Stimulated activated CD8-positive, alpha-beta memory T cell treated with anti-CD3 and anti-CD28 coated beads, Interleukin-12 subunit alpha, Interleukin-12 subunit beta, amount 100 ng/mL, for 1 hour (primary cell): ENCODE results near the gene DPRX.

Source experiments
- DNase-seq: peaks from one replicate; pipeline ENCODE4 v3.0.0-alpha.2; 2020; ENCODE audit warnings: low read depth

DPRX gene, protein sequence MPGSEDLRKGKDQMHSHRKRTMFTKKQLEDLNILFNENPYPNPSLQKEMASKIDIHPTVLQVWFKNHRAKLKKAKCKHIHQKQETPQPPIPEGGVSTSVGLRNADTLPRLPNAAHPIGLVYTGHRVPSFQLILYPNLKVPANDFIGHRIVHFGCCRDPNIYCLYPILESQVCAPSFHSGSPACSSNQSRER

DNA sequence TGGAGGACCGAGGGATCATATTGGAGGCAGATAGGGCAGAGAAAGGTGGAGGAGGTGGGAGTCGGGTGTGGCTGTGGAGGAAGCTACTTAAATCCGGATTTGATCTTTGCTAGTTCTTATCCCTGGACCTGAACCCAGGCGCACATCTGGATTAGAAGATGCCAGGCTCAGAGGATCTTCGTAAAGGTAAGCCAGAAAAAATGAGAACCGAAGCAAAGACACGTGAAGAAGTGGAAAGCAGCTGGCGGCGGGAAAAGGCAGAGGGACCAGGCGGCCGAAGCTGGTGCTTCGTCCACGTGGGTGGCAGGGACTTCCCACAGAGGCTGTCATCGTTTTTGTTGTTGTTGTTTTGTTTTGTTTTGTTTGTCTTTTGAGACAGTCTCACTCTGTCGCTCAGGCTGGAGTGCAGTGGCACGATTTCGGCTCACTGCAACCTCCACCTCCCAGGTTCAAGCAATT is at the start of gene DPRX:
TSS of gene DPRX (plus strand) at position 51 of the 459 bp plus-strand sequence. CDS start at position 159, 108 bp downstream.
- no peak for DNase-seq

DNA sequence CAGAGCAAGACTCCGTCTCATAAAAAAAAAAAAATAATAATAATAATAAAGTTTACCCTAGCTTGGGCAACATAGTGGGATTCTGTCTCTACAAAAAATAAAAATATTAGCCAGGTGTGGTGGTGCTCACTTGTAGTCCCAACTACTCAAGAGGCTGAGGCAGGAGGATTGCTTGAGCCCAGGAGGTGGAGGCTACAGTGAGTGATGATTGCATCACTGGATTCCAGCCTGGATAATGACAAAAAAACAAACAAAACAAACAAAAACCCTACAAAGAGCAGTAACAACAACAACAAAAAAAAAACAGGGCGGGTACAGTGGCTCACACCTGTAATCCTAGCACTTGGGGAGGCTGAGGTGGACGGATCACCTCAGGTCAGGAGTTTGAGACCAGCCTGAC is 48.6 kb upstream of the DPRX start:
- no peak for DNase-seq

DNA sequence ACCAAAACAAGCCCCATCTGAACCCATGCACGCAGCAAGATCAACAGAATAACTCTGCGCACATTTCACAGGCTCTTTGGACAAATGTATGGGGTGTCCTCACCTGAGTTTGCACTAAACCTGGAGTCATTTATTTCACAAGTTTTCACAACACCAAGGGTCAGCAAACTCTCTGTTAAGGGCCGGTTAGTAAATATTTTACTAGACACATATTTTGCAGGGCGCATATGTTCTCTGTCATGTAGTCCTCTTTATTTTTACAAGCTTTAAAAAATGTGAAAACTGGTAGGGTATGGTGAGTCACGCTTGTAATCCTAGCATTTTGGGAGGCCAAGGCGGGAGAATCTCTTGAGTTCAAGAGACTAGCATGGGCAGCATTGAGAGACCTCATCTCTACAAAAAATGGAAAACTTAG is 45.5 kb upstream of the DPRX start:
- no peak for DNase-seq

DNA sequence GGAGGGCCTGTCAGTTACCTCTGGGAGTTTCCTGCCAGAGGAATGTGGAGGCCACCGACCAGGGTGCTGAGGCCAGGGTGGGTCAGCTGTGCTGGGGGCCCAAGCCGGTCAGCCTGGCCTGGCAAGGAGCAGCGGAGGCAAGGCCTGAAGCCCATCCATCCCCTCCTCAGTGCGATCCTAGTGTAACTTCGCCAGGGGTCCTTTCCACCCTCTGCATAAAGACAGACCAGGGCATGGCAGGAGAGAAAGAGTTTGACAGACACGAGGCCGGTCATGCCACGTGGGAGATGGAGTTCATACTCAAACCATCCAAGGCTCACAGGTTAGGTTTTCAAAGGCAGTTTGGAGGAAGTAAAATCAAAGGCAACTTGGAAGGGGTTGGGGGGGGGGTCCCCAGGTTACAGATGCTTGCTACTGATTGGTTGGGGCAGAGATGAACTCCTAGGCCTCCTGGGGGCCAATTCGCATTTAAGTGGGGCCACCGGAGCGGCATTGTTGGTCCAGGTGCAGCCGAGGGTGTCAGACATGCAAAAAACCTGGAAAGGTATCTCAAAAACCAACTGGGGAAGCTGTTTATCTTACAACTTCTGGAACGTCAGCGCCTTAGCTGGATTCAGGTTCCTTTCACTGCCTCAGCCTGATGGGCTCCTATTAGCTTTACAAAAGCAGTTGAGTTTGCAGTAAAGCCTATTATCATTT is 36.8 kb upstream of the DPRX start:
- no peak for DNase-seq

DNA sequence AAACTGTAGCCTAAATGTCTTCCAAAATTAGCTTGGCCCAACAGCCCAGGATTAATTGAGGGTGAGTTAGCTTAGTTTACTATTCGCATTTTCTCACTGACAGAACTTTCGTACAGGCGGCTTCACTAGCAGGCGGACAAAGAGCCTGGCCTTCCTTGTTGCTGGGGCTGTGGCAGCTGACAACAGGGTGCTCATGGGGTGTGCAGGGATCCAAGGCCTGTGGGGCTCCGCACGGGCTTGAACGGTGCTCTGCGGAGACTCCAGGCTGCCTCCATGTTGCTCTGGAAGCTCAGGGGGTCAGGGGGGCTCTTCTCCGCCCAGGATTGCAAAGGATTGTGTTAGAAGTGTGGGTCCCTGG is 36.3 kb upstream of the DPRX start:
- DNase-seq = no peak

DNA sequence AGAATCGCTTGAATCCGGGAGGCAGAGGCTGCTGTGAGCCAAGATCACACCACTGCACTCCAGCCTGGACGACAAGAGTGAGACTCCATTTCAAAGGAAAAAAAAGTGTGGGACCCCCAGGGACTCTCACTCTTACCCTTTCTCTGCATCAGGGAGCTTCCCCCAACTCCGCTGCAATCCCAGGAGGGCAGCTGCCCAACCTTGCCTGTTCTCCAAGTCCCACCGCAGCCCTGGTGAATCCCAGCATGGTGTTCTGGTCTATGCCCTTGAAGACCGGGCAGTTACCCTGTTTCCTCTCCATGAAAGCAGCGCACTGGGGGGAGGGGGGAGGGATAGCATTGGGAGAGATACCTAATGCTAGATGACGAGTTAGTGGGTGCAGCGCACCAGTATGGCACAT is 35.7 kb upstream of the DPRX start:
- DNase-seq = no peak

DNA sequence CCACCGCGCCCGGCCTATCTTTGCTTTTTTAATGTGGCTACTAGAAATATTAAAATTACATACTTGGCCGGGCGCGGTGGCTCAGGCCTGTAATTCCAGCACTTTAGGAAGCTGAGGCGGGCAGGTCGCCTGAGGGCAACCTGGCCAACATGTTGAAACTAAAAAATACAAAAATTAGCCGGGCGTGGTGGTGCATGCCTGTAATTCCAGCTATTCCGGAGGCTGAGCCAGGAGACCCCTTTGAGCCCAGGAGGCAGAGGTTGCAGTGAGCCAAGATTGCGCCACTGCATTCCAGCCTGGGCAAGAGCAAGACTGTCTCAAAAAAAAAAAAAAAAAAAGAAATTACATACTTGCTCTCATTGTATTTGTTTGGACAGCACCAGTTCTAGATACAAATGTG is 34.8 kb upstream of the DPRX start:
- no peak for DNase-seq

DNA sequence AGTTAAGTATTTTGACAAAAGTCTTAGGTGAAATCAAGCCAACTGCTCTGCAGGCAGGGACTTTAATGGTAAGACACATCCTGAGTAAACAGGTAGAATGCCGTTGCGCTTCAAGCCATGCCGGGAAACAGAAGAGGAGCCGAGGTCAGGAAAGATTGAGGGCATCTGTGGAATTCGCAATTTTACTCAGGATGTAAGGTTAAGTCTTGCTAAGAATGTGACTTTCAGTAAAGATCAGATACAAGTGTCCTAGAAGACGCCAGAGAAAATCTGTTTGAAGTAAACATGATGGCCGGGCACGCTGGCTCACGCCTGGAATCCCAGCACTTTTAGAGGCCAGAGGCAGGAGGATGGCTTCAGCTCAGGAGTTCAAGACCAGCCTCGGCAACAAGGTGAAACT is 33.4 kb upstream of the DPRX start:
- DNase-seq = no peak

DNA sequence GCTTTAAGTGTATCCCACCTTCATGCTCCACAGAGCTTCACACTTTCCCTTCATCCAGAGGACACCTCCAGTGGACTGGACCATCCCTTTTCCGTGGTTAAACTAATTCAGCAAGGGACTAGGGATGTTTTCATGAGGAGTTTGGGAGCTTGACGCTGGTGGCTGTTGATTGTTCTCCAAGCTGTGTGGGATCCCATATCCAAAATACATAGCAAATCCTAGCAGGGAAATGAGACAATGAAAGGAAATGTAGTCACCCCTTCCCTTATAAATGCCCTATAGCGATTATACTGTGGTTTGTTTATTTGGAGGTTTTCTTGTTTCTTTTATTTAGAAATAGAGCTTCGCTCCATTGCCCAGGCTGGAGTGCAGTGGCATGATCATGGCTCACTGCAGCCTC is 31.6 kb upstream of the DPRX start:
- no peak for DNase-seq

DNA sequence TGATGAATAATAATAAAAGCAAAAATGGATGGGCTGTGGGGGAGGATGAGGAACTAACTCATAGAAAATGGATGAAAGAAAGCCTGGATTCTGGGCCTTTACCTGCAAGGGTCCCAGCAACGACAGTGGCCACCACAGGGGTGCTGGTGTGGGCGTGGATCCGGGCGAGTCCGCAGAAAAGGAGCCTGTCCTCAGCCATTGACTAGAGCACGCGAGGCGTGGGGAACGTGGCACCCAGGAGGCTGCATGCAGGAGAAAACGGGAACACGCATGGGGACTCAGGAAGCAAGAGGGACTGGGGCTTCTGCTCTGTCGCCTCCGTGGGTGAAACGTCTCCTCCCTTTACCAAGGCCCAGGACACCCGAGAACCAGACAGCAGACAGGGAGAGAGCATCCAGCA is 25.8 kb upstream of the DPRX start:
- no peak for DNase-seq

DNA sequence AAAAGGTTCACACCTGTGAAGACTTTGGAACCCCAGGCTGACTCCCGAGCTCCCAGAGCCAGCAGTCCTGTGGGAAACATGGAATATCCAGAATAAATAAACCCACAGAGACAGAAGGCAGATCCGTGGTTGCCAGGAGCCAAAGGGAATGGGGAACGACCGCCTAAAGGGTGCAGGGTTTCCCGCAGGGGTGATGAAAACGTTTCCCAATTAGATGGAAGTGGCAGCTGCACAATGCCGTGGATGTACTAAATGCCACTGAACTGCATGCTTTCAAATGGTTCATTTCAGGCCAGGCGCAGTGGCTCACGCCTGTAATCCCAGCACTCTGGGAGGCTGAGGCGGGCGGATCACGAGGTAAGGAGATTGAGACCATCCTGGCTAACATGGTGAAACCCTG is 23.4 kb upstream of the DPRX start:
- no peak for DNase-seq

DNA sequence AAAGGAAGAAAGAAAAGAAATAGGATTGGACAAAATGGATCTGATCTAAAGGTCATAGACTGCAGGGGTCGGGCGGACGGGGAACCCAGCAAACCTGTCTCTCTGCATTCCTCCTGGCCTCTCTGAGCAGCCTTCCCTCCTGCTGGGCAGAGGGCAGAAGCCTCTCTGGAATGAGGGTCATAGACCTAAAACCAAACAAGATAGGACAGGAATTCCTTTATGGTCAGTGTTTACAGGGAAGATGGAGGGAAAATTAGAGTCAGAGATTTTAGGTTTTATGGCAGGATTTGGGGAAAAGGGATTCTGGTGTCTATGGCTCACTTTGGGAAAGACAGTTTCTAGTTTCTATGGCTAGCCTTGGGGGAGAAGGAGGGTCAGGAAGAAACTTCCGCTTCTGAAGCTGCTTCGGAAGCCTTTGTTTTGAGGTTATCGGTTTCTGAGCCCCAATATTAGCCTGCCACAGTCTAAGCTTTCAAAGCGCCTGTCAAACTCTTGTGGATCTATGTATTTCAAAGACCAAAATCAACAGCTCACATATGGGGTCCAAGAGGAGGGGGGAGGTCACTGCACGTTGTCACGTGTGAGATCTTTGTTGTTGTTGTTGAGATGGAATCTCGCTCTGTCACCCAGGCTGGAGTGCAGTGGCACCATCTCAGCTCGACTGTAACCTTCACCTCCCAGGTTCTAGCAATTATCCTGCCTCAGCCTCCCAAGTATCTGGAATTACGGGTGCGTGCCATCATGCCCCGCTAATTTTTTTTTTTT is 18.9 kb upstream of the DPRX start:
- DNase-seq = no peak

DNA sequence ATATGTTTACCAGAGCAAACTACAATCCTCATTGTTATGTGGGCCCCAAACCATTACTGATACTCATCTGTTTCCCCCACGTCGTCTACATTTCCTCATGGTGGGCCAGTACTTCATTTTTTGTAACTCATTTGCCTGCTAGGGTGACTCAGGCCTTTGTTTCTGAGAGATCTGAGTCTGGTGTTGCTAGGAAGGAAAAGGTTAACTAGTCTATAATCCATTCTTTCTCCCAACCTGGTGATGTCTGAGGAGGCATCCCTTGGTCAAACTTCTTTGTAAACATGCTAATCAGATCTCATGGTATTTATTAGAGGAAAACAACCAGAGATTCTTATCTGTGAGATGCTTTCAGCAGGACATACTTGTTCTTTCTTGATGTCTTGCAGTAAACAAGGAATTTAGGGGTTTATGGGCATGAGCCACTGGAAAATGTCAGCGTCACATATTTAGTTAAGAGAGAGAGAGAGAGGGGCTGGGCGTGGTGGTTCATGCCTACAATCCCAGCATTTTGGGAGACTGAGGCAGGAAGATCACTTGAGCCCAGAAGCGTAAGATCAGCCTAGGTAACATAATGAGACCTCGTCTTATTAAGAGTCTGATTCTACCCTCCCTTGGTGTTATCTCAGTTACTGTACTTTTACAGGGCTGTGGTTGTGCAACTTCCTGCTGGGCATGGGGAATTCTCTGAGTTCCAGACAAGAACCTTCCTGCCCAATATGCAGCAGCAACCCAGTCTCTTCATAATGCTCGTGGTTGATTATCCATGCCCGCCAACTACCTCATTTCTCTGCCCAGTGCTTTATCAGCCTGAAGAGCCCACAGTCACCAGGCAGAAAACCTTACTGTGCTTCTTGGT is 9.7 kb upstream of the DPRX start:
- DNase-seq = no peak

DNA sequence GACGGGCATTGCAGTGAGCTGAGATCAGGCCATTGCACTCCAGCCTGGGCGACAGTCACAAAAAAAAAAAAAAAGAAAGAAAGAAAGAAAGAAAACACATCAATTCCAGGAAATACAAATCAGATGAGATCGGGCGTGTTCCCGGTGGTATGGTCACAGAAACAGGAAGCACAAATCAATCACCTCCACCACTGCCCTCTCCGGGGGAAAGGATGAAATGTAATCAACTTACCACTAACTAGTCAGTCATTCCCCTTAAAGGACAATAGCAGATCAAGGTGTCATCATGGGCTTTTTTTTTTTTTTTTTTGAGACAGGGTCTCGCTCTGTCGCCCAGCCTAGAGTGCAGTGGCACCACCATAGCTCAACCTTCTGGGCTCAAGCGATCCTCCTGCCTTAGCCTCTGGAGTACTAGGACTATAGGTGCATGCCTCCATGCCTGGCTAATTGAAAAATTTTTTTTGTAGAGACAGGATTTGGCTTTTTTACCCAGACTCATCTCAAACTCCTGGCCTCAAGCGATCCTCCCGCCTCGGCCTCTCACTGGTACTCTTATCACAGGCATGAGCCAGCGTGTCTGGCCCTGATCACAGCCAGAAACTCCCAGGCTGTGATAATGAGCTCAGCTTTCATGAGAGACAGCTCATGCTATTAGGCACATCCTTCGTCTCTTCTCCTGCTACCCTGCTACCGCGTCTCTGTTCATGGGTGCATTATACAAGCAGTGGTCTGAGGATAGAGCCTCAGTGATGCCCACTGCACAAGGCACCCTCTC is 6.8 kb upstream of the DPRX start:
- no peak for DNase-seq

DNA sequence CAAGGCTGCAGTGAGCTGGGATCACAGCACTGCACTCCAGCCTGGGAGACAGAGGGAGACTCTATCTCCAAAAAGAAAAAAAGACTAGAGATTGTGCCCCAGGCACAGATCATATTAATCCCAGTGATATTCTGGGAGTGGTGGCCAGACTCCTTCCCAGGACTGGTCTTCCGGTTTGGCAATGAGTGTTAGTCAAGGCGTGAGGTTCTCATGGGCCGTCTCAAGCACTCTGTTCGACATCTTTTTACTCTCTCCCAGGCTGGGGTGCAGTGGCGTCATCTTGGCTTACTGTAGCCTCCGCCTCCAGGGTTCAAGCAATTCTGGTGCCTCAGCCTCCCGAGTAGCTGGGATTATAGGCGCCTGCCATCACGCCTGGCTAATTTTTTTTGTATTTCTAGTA is 5.3 kb upstream of the DPRX start:
- DNase-seq = no peak

DNA sequence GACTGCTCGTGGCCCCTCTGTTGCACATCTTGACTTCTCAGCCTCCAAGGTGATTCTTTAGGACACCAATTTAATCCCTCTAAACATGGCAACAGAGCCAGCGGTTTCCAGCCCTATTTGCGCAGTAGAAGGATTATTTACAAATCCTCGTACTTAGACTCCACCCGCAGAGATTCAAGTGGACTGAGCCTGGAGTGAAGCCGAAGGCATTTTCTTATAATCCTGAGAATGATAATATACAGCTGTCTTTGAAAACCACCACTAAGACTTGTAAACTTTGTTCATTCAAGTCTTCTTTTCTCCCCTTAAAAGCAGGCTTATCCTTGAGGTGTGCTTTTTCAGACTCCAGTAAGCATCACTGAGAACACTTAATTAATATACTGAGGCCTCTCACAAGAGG is 4.8 kb upstream of the DPRX start:
- DNase-seq = no peak

DNA sequence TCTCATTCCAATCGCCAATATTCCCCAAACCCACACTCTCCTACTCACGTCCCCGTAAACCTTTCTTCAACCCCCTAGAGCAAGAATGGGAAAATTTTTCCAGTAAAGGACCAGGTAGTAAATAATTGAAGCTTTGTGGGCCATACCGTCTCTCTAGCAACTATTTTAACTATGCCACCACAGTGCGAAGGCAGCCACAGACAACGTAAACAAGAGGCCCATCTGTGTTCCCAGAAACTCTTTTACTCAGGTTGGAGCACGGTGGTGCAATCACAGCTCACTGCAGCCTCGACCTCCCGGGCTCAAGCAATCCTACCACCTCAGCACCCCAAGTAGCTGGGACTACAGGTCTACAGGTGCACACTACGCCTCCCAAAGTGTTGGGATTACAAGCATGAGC is 3.0 kb downstream of the DPRX start:
- no peak for DNase-seq

DNA sequence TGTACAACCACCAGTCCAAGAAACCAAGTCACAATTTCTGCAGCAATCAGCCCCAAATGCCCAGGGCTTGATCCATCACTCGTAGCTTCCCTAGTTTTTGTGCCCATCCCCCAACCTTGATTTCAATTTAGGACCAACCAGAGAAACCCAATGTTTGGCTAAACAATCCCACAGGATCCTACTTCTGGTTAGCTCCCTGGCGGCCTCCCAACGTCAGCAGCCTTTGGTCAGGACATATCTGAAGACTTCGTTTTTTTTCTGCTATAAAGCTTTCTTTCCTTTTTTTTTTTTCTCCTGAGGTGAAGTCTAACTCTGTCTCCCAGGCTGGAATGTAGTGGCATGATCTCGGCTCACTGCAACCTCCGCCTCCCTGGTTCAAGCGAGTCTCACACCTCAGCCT is 7.7 kb downstream of the DPRX start:
- no peak for DNase-seq

DNA sequence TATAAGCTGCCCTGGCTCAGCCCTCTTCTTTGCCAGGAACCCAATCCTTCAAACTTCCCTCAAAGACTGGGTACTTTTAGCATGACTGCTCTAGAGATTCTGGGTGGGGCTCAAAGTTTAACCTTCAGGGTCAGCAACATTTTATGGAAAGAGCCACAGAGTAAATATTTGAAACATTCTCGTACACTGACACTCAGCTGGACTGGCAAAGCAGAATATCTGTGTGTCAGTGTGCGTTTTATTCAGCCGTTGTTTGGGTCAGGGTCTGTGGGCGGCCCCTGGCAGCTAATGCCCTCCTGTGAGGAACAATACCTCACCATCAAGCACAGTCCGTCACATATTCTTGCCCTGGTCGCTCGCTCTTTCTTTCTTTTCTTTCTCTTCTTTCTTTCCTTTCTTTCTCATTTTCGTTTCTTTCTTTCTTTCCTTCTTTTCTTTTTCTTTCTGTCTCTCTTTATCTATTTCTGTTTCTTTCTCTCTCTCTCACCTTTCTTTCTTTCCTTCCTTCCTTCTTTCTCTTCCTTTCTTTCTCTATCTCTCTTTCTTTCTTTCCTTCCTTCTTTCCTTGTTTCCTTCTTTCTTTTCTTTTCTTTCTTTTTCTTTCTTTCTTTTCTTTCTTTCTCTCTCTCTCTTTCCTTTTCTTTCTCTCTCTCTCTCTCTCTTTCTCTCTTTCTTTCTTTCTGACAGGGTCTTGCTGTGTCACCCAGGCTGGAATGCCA is 10.7 kb downstream of the DPRX start:
- DNase-seq = no peak

DNA sequence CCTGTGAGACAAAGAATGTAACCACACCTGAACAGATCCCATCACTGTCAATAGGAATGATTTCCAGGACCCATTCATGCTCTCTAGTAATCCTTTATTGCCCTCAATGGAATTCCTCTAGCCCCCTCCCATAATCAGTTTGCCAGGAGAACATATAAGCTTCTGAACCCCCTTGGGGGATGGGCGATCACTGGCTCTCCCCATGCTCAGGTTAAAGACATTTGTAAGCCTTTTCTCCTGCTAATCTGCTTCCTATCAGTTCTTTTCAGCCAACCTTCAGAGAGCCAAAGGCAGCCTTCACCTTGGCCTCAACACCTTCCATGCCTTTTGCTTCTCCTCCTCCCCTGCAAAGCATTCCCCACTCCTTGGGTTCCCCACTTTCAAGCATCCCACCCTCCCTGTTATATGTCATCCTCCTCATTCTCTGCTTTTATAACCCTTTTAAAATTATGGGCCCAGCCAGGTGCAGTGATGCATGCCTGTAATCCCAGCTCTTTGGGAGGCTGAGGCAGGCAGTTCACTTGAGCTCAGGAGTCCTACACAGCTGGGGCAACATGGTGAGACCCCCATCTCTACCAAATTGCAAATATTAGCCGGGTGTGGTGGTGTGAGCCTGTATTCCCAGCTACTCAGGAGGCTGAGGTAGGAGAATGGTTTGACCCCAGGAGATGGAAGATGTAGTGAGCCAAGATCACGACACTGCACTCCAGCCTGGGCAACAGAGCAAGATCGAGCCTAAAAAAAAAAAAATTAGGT is 12.4 kb downstream of the DPRX start:
- DNase-seq = no peak
